Ascending aorta (tissue), 2 donors: ENCODE results near the gene NR1D2. TPM values are rescaled to one million over a fixed set of nuclear protein-coding genes. Genes with fewer than 3 reads are reported as not detected.

Experiments used
- DNase-seq, 2 donors: peaks; one replicate each; pipeline ENCODE4 v3.0.0-alpha.2; 2019; ENCODE audit warnings: low spot score in 2 of 2
- H3K27ac ChIP-seq, 2 donors: fragments of 200-600 bp; sonication (generic); one replicate each; pipeline ENCODE4 v1.5.1; 2016 to 2017; ENCODE audit warnings: mild to moderate bottlenecking in 1 of 2
- H3K27me3 ChIP-seq: fragments of 200-600 bp; sonication (generic); one replicate; pipeline ENCODE4 v1.5.1; 2017
- H3K36me3 ChIP-seq, 2 donors: fragments of 200-600 bp; sonication (generic); one replicate each; pipeline ENCODE4 v1.5.1; 2016
- H3K4me1 ChIP-seq, 2 donors: fragments of 200-600 bp; sonication (generic); one replicate each; pipeline ENCODE4 v1.5.1; 2016 to 2017; ENCODE audit warnings: mild to moderate bottlenecking in 1 of 2
- H3K4me3 ChIP-seq, 2 donors: fragments of 200-600 bp; sonication (generic); one replicate each; pipeline ENCODE4 v1.5.1; 2016 to 2017; ENCODE audit warnings: mild to moderate bottlenecking in 1 of 2
- H3K9me3 ChIP-seq, 2 donors: fragments of 200-600 bp; sonication (generic); one replicate each; pipeline ENCODE4 v1.5.1; 2016
- intact Hi-C: fragments of 100-400 bp; cut with DNase I; formaldehyde crosslinking; loops from one replicate; pipeline ENCODE4 v1.15.1; 2023
- total RNA-seq: library from RNA; depleted of rRNA; stranded (reverse); fragments of >200 nt; gene quantifications from one replicate; pipeline ENCODE4 v1.1.0, GENCODE V29; 2016
- TF ChIP-seq, protein P1 (sequence below), 3 experiments: fragments of 200-600 bp in 2 of 3; fragments of 450-650 bp in 1 of 3; sonication (generic) in 2 of 3; IDR thresholded peaks; one replicate each; pipeline ENCODE4 v1.5.1; 2016 to 2019; ENCODE audit warnings: antibody characterized with exemption in 3 of 3, mild to moderate bottlenecking in 1 of 3, moderate library complexity in 1 of 3

The NR1D2 gene
- total RNA-seq, 1 donor from 2014 or later = 6.5 TPM

DNA sequence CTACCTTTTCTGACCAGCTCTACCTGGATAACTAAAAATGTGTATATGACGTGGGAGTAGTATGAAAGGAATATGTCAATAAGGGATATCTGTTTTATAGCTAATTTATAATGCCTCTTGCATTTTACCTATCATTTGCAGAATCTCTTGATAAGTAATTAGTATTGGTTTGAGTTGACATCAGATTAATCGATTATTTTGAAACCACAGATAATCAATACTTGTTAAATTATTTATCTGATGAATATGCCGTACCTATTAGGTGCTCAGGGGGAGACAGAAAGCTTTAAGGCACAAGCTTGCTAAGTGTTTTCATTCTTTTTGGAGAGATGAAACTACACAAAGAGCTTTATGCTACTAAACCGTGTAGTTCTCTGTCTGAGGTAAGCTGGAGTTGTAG, 24.3 kb downstream of the NR1D2 start:
- DNase-seq = no peak
- H3K4me3 ChIP-seq = no peak overlapping the region
- no peaks in the 10 kb centered on the region for H3K27me3 ChIP-seq
- no peaks in the 10 kb centered on the region for H3K9me3 ChIP-seq
- peaks cover 0 to 33% of the 10 kb centered on the region in 2 donors for H3K36me3 ChIP-seq
- intact Hi-C loops = no loop called here
- H3K27ac ChIP-seq = peak overlapping the region; percentile 45 to 53
- peaks cover 0 to 22% of the 10 kb centered on the region in 2 donors for H3K4me1 ChIP-seq
- TF ChIP-seq, protein P1, sequence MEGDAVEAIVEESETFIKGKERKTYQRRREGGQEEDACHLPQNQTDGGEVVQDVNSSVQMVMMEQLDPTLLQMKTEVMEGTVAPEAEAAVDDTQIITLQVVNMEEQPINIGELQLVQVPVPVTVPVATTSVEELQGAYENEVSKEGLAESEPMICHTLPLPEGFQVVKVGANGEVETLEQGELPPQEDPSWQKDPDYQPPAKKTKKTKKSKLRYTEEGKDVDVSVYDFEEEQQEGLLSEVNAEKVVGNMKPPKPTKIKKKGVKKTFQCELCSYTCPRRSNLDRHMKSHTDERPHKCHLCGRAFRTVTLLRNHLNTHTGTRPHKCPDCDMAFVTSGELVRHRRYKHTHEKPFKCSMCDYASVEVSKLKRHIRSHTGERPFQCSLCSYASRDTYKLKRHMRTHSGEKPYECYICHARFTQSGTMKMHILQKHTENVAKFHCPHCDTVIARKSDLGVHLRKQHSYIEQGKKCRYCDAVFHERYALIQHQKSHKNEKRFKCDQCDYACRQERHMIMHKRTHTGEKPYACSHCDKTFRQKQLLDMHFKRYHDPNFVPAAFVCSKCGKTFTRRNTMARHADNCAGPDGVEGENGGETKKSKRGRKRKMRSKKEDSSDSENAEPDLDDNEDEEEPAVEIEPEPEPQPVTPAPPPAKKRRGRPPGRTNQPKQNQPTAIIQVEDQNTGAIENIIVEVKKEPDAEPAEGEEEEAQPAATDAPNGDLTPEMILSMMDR (IDR thresholded peaks at IDR 0.05) = no peak

DNA sequence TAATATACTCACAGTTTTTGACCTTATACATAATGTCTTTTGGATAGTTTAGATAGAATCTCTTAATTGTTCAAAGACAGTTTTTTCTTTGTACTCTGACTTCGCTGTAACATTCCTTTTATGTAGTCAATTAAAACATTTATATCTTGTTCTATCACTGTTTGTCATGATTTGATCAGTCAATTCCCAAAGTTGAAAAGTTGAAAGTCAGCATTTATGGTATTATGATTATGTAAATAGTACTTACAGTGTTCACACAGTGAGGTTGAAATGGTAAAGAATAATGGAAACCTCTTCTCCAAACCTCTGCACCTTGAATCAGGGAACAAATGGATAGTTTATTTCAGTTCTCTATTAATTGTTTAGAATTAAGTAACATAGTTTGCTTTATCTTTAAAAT, 26.6 kb downstream of the NR1D2 start:
- H3K36me3 ChIP-seq = peaks cover 0 to 35% of the 10 kb centered on the region in 2 donors
- H3K27me3 ChIP-seq = no peaks in the 10 kb centered on the region
- H3K27ac ChIP-seq = peak overlapping the region in 1 of 2 donors; percentile 15
- DNase-seq = no peak
- H3K4me3 ChIP-seq = no peak overlapping the region
- TF ChIP-seq, protein P1 (IDR thresholded peaks at IDR 0.05) = no peak
- H3K9me3 ChIP-seq = no peaks in the 10 kb centered on the region
- intact Hi-C loops = no loop called here
- H3K4me1 ChIP-seq = peaks cover 0 to 10% of the 10 kb centered on the region in 2 donors

DNA sequence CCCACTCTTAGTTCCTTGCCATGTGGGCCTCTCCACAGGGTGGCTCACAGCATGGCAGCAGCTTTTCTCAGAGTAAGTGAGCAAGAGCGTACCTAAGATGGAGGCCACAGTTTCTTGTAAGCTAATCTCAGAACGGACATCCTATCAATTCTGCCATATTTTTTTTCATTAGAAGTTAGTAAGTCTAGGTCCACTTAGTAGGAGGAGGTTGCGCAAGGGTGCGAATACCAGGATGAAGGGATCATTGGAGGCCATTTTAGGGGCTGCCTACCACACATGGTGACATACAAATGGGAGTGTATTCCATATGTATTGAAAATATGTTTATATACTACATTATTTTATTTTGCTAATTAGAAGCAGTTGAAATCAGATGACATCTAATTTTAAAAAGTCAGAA, 31.5 kb downstream of the NR1D2 start:
- Histone ChIP-seq H3K27me3 (no peaks in the 10 kb centered on the region), H3K4me1 (peaks cover 4 to 21% of the 10 kb centered on the region in 2 donors), H3K36me3 (peaks cover 9 to 25% of the 10 kb centered on the region in 2 donors), H3K9me3 (no peaks in the 10 kb centered on the region), H3K27ac (no peak overlapping the region), H3K4me3 (no peak overlapping the region)
- DNase-seq = no peak
- TF ChIP-seq, protein P1 (IDR thresholded peaks at IDR 0.05) = no peak
- intact Hi-C loops = no loop called here

DNA sequence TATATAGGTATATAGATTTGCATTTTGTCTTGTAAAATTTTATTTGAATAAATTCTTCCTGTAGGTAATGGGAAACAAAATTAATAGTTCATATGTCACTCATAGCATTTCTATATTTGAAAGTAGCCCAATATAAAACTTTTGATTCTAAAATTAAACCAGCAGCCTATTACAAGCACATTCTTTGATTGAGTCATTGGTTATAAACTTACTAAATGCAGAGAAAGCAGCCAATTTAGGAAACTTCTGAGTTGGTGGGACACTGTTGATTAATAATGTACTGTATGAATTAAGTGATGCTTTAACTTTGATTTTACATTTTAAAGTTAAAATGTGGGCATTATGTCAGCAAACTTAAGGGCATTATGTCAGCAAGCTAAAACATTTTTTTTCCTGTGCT, 34.5 kb downstream of the NR1D2 start:
- peaks cover 4 to 25% of the 10 kb centered on the region in 2 donors for H3K4me1 ChIP-seq
- no peaks in the 10 kb centered on the region for H3K9me3 ChIP-seq
- no peaks in the 10 kb centered on the region for H3K27me3 ChIP-seq
- no peak for DNase-seq
- intact Hi-C loops = no loop called here
- H3K36me3 ChIP-seq = peaks cover 9 to 21% of the 10 kb centered on the region in 2 donors
- TF ChIP-seq, protein P1 (IDR thresholded peaks at IDR 0.05) = no peak
- H3K4me3 ChIP-seq = no peak overlapping the region
- H3K27ac ChIP-seq = peak overlapping the region in 1 of 2 donors; percentile 41

DNA sequence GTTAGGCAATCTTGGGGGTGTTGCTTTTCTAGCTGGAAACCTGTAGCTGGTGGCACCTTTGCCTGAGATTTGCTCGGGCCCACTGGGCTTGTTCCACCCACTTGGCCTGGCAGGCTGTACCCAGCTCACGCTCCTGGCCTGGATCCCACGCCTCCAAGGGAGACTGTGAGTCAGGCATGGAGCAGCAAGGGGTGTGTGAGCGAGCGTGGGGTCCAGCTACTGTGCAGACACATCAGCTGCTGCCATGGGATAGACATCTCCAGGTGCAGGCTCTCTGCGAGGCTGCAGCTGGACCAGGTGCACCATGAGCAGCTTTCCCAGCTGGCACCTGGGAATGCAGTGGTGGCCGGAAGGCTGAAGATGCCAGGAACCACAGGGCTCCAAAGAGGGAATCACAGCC, 36.0 kb downstream of the NR1D2 start:
- TF ChIP-seq, protein P1 (IDR thresholded peaks at IDR 0.05) = no peak
- H3K4me1 ChIP-seq = peaks cover 4 to 25% of the 10 kb centered on the region in 2 donors
- peak overlapping the region in 1 of 2 donors; percentile 12 for H3K27ac ChIP-seq
- H3K36me3 ChIP-seq = peaks cover 9 to 18% of the 10 kb centered on the region in 2 donors
- intact Hi-C loops = no loop called here
- no peaks in the 10 kb centered on the region for H3K9me3 ChIP-seq
- H3K4me3 ChIP-seq = no peak overlapping the region
- no peaks in the 10 kb centered on the region for H3K27me3 ChIP-seq
- DNase-seq = peak in 1 of 2 donors; percentile 84

DNA sequence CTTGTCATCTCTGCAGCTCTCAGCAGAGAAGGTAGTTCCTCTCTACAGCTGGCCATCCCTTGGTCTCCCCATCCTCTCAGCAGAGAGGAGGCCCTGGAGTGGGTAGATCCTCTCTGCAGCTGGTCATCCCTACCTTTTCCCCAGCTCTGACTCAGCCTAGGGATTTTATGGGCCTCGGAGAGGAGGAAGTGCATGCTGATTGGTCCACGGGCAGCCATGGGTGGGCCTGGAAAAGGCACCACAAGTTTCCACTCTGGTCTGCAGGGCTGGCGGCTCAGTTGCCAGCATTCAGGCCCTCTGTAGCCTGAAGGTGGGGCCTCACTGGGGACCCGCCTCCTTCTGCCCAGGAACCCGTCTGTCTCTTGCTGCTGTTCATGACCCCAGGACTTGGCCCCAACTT, 36.9 kb downstream of the NR1D2 start:
- Histone ChIP-seq H3K9me3 (no peaks in the 10 kb centered on the region), H3K4me3 (no peak overlapping the region), H3K27me3 (no peaks in the 10 kb centered on the region), H3K27ac (no peak overlapping the region), H3K4me1 (peaks cover 4 to 25% of the 10 kb centered on the region in 2 donors), H3K36me3 (peaks cover 7 to 12% of the 10 kb centered on the region in 2 donors)
- no peak for DNase-seq
- TF ChIP-seq, protein P1 (IDR thresholded peaks at IDR 0.05) = no peak
- intact Hi-C loops = no loop called here
